HG03378 (cell line): Measurements from ENCODE around the gene RASL10B.

Source experiments
- ATAC-seq: cut with Tn5 transposase; IDR thresholded peaks from one replicate; pipeline ENCODE4 v1.9.1; 2021; ENCODE audit warnings: mild to moderate bottlenecking, moderate library complexity; ENCODE audit not compliant: unreplicated experiment

RASL10B gene

DNA sequence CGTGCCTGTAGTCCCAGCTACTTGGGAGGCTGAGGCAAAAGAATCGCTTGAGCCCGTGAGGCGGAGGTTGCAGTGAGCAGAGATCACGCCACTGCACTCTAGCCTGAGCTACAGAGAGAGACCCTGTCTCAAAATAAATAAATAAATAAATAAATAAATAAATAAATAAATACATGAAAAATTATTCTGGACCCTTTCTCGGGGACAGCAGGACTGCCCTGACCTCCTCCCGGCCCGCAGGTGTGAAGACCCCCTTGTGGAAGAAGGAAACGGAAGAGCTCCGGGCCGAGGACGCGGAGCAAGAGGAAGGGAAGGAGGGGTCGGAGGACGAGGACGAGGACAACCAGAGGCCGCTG lies 32.3 kb downstream of the RASL10B start:
- no peak for ATAC-seq

DNA sequence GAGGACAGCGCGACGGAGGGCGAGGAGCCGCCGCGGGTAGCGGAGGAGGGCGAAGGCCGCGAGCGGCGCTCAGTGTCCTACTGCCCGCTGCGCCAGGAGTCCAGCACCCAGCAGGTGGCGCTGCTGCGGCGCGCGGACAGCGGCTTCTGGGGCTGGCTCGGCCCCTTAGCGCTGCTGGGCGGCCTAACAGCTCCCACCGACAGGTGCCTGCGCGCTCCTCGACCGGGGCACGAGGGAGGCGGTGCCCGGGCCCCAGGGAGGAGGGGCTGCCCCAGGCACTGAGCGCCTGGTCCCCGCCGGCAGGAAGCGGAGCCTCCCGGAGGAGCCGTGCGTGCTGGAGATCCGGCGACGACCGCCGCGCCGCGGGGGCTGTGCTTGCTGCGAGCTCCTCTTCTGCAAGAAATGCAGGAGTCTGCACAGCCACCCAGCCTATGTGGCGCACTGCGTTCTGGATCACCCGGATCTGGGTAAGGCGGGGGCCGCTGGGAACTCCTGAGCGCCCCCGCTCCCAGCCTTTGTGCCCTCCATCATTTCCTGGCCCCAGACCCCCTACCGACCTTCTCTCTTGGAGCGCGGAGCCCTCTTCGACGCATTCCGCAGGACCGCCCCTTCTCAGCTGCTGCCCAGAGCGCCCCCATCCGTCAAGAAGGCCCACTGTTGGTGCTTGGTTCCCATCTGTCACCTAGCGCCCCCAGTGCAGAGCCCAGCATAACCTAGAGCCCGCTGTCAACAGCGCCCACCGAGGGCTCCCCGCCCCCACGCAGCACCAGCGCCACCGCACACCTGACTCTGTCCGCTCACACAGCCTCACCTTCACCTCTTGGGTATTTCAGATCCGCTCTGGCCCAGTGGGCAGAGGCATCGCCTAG lies 32.9 kb downstream of the RASL10B start:
- no peak for ATAC-seq

DNA sequence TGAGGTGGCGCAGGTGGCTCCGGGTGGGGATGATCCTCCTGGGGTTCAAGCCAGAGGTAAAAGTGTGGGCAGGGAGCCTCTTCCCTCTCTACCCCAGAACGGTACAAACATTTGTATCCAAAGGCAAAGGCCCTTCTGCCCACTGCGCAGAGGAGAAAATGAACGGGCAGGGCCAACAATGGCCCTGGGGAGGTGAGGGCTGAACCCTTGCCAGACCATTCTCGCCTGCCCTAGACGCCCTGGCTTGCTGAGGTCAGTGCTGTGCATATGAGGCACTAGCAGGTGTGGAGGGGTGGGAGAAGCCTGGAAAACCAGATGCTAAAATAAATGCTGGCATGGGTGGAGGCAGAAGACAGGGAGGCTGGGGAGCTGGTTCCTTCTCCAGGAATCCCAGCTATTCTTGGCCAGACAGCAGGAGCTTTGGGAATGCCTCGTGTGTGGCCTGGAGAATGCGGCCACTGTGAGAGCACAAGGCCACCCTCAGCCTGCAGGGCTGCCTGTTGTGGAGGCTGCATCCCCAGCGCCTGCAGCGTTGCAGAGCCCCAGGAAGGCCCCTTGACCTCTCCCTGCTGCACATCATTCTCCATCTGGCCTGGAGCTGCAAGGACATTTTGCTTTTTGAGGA lies 33.8 kb downstream of the RASL10B start:
- no peak for ATAC-seq

DNA sequence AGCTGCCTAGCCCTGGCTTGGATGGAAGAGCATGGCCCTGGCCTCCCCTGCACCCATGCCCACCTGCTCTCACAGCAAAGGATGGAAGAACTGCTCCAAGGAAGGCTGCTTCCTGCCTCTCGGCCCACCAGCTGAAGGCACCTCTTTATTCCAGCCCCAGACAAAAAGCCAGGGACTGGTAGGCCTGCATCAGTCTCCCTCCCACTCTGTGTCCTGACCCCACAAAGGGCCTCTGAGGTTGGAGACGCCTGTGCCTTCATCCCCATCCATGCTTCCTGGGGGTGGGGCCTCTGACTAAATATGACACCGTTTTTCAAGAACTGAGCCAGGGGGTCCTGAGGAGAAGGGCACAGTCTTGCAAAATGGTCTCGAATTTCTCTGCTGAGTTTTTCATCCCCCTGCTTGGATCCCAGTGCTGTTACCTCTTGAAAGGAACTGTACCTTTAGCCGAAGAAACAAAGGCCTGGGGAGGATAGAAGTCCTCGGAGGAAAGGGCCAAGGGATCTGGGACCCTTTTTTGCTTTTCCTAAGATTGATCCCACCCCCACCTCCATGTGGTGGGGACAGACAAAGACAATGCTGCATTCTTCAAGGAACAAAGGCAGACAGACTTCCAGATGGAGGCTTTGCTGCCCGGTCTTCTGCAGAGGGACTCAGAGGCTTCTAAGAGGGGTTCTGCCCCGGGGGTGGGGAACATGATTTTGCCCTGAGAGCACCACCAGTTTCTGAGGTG lies 34.5 kb downstream of the RASL10B start:
- no peak for ATAC-seq

DNA sequence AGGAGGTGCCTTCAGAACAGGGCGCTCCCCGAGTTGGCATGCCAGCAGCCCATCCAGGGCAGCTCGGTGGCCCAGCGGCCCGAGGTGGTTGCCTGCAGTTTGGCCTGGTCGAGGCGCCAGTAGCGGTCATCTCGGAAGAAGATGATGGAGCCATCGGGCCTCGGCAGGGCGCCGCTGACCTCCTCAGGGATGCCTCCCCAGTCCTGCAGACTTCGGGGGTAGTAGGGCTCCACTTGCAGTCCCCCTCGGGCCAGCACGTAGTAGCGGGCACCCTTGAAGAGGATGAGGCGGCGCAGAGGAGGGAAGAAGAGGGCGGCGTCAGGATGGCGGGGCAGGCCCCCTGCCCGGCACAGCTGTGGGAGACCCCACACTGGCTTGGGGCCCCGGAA lies 35.0 kb downstream of the RASL10B start:
- ATAC-seq, result no peak

DNA sequence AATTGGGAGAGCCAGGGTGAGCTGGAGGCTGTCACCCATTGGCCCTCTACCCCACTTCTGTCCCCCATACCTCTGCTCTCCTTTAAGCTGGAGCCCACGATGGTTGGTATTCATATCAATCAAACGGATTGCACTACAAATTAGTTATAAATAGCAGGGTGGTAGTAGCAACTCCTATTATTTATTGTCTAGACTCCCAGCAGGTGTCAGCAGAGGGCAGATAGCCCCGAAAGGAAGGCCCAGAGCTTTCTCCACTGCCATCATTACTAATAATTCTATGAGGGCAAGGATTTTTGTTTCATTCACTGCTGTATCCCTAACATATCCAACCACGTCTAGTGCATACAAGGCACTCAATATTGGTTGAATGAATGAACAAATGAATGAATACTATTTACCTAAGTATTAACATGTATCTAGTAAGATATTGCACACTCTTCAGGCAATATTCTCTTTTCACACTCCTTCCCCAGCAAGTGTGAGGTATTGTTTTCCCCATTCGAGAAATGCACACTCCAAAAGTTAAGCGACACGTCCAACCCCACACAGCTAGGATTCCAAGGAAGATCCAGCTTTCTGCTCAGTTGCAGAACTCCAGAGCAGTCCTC lies 35.6 kb downstream of the RASL10B start:
- no peak for ATAC-seq

DNA sequence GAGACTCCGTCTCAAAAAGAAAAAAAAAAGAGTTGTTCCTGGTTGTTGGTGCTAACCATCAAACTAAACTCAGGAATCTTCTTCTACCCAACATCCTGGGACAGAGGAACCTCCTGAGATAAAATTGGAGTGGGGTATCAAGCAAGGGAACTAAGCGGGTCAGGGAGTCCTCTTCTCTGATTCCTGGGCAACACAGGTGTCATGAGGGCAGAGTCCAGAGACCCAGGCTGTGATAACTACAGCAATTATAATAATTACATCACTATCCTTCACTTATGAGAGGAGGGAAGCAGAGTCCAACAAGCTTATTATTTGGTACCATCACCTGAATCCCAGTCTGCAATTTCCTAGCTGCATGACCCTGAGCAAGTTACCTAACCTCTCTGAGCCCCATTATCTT lies 37.4 kb downstream of the RASL10B start:
- ATAC-seq, result no peak

DNA sequence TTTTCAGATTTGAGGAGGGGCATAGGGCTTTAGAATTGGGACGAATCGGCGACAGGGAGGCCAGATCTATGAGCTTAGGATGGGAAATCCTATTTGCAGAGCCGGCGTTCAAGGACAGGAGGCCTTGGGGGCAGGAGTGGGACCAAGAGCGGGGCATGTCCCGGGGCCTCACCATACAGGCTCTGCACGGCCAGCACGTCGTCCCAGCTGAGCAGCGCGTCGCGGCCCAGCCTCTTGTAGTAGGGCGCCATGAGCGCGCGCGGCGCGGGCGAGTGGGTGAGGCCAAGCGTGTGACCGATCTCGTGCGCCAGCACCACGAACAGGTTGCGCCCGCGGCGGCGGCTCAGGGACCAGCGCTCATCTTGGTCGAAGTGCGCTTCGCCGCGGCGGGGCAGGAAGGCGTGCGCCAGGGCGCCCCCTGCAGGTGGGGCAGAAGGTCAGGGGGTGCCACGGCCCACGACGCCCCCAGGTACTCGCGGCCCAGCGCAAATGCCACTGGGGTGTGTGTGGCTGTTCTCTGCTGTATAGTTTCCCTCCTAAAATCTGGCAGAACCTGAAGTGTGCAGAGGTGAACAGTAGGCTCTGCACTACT lies 38.6 kb downstream of the RASL10B start:
- ATAC-seq, result no peak

DNA sequence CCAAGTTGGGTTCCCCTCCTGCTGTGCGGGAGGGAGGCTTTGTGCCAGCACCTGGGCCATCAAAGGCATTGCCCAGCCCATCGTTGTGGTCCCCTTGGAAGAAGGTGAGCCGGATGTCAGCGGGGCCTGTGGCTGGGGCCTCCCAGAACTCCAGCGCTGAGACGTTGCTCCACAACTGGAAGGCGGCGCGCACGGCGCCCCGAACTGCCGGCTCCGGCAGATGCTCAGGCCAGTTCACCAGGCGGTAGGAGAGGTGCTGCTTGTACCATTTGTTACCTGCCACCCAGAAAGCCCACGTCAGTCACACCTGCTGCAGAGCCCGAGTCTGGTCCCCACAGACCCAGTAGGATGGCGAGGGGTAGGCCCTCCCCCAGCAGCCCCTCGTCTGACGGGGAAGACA lies 41.7 kb downstream of the RASL10B start:
- no peak for ATAC-seq

DNA sequence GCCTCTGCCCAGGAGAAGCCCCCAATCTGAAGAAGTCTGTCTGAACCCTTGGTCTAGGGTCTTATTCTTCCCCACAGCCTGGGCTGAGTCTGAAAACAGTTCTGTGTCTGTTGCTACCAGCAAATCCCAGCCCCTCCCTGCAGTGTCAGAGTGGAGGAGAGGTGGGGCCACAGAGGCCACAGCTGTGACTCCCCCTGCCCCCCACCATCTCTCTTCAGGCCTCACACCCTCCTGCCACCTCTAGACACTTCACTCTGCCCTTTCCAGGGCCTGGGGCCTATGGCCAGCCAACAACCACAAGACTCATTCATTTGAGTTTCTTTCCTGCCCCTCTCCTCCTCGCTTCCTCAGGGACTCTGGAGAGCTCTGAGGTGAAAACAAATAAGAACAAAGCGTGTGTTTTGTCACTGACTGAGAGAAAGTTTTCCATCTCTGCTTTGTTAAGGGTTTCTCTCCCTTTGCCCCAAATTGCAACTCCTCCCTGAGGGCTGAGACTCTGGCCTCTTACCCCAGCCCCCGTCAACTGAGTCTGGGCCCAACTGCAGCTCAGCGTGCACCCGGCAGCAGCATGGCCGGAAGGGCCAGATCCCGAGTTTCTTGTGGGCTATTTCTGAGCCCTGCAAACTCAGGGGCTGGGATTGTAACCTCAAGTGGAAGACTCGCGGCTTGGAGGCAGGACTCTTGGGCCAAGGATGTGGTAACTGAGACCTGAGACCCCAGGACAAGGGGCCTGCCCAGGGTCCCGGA lies 42.4 kb downstream of the RASL10B start:
- ATAC-seq, result no peak

DNA sequence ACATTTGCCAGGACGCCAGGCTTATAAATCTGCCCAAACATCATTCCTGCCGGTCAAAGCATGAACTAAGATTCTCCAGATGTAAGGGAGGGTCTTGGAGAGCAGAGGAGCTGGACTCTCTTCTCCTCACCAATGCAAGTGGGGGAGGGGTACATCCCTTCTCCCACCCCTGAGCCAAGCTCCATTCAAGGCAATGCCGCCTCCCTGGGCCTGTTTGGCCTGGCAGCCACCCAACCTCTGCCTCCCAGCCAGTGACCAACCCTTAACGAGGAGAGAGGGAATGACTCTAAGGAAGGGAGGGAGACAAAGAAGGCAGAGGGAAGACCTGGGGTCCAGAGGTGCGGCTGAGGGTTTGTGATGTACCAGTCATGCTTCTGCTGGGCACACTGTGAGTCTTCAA lies 43.1 kb downstream of the RASL10B start:
- no peak for ATAC-seq

DNA sequence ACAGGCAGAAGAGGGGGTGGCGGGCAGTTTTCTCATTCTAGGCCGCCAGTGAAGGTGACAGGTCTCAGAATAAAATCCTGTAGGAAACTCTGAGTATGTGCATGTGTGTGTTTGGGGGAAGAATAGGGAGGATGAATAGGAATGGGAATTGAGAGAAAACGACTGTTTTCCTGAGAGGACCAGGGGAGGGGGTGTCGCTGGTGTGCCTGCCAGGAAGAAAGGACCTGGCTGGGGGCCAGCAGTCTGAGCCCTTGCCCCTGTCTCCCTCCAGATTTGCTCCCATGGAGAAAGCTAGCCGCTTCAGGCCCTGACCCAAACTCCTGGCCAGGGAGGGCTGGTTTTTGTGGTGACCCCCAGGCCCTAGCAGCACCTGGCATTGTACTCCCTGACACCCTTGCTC lies 43.6 kb downstream of the RASL10B start:
- ATAC-seq, result no peak

DNA sequence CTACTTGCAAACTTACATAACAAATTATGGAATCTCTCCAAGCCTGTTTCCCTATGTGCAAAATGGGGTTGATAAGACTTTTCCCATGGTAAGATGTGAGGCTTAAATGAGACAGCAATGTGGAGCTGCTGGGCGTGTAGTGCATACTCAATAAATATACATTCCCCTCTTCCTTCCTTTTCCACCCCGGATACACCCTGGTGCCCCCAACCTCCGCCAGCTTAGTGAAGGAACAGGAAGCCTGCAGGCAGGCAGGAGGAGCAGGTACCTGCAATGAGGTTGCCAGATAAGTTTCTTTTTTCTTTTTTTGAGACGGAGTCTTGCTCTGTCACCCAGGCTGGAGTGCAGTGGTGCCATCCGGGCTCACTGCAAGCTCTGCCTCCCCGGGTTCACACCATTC lies 44.1 kb downstream of the RASL10B start:
- no peak for ATAC-seq

DNA sequence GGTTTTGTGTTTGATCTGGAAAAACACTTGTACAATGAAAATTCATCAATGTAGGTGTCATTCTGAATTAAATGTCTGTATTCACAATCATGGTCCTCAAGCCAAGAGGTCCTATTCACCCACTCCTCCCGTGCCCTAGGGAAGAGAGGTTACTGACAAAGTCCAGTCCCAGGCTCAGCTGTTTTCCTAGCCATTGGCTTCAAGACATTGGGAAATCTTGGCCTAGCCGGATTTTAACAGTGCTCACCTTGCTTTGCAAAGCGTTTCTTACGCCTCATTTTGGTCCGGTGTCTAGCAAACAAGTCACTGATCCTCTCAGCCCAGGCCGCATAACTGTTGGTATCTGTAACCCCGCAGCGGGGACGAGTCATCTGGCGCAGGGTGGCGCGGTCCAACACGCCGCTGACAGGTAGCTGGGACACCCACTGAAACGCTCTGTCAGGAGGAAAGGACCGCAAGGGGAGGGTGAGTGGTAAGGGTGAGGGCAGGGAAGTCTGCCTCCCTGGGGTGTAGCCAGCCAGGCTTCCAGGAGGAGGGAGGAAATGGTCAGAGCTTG lies 47.3 kb downstream of the RASL10B start:
- no peak for ATAC-seq

DNA sequence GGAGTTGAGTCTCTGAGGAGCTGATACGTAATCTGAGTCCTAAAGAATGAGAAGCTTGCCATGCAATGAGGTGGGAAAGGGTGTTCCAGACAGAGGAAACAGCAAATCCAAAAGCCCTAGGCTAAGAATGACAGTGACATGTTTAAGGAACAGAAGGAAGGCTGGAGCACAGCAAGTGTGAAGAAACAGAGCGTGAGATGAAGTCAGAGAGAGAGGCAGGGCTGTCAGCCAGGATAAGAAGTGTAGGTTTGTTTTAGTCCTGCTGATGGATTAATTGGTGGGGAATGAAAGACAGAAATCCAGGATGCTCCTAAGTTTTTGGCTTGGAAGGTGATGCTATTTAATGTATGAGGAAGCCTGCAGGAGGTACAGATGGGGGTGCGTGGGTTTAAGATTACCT lies 49.5 kb downstream of the RASL10B start:
- no peak for ATAC-seq

DNA sequence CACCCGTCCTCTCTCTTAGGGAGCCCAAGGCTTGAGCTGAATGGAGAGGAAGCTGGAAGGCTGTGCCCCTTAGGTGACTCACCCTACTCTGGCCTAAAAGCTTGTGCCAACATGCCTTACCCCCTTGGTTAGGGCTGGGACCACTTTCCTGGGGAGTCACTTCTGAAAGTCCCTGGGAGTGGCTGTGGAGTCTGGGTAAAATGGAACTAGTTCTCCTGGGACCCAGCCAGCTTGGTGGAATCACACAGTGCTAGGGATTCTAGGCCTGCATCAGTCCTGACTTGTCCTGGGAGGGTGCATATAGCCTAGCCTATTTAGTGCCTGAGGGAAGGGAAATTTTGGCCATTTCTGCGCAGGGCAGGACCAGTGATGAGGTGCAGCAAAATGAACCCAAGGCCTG lies 53.5 kb downstream of the RASL10B start:
- ATAC-seq, result no peak

DNA sequence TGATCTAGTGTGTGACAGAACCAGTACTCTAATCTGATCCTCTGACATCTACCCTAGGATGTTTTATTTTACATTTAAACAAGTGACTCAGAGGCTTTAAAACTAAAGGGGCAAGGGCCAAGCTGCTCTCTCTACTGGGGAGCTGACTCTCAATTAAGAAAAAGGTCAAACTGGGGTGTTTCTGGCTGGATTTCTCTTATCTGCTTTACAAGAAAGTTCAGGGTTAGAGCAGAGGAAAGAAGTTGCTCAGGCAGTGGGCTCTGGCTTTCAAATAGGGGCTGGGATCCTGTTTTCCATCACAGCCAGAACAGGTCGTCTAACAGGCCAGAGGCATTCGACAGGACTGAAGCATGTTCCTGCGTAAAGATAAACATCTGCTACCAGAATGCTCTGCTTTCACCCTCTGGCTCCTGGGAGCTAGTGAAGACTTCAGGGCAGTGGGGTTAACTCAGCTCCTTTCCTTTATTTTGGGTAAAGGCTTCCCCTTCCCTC lies 55.5 kb downstream of the RASL10B start:
- no peak for ATAC-seq

DNA sequence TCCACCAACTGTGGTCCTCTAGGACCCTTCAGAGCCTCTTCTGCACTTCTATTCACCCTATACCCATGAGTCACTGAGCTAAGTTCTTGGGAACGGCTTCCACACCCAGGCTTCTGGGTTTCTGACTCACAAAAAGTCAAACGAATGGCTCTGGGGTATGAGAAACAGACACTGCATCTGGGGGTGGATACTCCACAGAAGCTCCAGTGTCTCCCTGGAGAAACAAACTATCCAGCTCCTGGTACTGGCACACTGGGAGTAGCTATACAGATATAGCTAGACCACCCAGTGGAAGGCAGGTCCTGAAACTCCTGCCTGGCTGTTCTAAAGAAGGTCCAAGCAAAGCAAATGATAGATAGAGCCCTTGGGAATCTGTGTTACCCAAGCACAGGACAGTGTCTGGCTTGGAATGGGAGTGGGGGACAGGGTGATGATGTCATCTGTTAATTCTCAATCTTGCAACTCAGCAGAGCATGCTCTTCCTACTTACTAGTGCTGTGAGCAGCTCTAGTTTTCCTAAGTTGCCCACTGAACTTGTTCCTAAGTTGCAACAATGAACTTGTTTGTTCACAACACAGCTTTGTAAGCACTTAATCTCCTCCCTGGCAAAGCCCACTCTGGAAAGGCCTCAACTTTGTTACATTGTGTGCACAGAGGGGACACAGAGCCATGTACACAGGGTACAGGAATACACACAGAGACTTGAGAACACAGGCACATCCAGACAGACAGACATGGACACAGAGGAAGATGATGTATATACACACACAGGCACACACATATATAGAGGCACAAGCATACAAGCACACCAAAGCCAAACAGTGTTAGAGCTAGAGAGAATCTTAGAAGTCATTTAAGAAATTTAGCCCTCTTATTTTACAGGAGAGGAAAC lies 57.3 kb downstream of the RASL10B start:
- no peak for ATAC-seq

DNA sequence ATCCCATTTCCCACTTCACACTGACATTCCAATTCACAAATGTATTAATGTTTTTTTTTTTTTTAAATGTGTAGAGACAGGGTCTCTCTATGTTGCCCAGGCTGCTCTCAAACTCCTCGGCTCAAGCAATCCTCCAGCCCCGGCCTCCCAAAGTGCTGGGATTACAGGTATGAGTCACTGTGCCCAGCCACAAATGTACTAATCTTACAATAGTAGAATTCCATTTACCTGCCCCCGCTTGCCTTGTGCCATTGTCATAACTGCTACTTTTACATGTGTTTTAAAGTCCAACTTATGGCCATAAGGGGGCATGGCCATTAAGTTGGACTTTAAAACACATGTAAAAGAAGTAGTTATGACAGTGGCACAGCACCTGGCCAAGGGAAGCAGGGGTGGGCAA lies 59.4 kb downstream of the RASL10B start:
- ATAC-seq, result no peak
